ENCODE measurements around the gene BAHCC1.

The BAHCC1 gene

DNA sequence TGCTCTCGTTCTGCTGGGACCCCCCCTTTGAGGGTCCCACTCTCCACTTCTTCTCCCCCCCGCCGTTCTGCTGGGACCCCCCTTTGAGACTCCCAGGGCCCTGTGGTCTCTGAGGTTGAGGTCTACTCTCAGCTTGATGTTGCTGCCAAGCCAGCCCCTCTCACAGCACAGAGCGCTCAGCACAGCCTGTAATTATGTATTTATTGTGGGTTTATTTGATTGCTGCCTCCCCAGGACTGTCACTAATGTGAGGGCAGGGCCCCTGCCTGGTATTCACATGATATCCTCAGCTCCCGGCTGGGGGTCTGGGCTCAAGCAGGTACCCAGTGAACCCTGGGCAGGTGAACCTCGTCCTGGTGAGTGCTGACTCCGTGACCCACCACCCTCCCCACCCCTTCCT, 81.9 kb downstream of the BAHCC1 start:
- DNase-seq (ENCODE audit: low spot score) = no peak
- no peak for FAIRE-seq

GRCh38 chr17:81478119-81478518, 82.9 kb downstream of the BAHCC1 start:
- FAIRE-seq = no peak

DNA sequence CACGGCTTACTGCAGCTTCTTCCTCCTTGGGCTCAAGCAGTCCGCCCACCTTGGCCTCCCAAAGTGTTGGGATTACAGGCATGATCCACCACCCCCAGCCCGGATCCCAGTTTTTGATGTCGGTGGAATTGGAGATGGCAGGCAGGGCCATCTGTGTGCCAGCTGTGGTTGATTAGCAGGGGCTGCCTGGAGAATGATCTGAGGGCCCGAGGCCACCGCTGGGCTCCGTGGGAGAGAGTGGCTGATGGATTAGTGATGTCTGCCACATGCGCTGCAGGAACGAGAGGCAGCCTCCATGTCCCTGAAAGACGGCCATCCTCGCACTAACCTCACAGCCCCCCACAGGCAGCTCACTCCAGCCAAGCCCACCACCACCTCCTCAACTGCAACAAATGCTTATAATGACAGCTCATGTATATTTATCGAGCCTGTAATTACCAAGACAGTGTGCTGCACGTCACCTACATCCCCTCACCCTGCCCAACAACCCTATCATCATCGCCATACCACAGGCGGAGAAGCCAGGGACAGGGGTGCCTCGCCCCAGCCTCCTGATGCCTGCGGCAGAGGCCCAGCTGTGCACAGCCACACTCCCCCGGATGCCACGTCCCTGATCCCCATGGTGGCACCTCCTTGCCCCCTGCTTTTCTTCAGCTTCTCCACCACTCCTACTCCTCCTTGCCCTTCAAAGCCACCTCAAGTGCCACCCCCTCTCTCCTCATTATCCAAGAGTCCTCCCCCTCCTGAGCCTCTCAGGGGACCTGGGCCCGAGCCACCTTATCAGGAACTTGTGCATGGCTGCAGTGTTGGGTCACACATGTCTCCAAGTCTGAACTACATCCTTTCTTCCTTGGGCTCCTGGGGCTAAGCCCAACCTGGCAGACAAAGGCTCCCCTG, 84.2 kb downstream of the BAHCC1 start:
- DNase-seq (ENCODE audit: low spot score) = no peak
- FAIRE-seq = no peak

More at GRCh38 chr17:81478119-81478518, 82.9 kb downstream of the BAHCC1 start:
- no peak for DNase-seq (ENCODE audit: low spot score)

DNA sequence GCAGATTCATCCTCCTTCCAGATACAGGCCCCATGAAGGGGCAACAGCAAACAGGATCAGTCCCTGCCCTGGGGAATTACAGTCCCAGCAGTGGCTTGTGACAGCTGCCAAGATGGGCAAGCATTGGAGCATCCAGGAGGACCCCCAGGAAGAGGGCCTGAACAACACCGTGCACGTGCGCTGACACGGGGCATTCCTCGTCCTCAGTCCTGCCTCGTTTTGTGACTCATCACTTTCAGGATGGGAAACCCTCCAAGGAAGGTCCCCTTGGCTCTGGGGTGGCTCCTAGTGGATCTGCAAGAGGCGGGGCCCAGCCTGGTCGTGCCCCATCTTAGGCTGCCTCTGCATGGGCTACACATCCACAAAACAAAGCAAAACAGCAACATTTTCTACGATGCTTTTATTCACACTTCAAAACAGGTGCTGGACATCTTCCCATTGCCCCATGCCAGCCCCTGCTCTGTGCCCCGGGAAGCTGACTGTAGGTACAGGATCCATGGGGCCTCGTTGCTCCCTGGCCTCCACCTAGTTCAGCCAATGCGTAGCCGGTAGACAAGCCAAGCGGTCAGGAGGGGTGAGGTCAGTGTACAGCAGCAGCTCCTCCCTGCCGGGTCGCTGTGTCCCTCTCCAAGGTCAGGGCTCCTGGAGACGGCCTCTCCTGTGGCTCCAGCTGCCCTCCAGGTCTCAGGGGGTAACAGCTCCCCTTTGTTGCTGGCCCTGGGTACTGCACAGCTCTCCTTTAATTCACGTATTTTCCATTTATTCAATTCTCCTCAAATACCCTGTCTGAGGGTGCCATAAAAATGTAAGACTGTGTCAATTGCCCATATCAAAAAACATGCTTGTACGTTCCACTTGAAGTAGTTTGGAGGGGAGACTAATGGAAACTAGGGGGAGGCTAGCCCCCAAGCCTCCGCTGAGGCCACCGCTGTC, 85.1 kb downstream of the BAHCC1 start:
- no peak for FAIRE-seq

GRCh38 chr17:81481073-81481799, 86.0 kb downstream of the BAHCC1 start:
- no peak for FAIRE-seq
- DNase-seq (ENCODE audit: low spot score) = no peak

More for the DNA sequence above, 85.1 kb downstream of the BAHCC1 start:
- peak; percentile 31 for DNase-seq (ENCODE audit: low spot score)

GRCh38 chr17:81481815-81482505, 86.7 kb downstream of the BAHCC1 start:
- FAIRE-seq (no peak), DNase-seq (ENCODE audit: low spot score) (no peak)

GRCh38 chr17:81482673-81483072, 87.4 kb downstream of the BAHCC1 start:
- DNase-seq (ENCODE audit: low spot score) = no peak
- no peak for FAIRE-seq

- FAIRE-seq (no peak), DNase-seq (ENCODE audit: low spot score) (no peak)
Measured at GRCh38 chr17:81483085-81483861, 88.0 kb downstream of the BAHCC1 start.

DNA sequence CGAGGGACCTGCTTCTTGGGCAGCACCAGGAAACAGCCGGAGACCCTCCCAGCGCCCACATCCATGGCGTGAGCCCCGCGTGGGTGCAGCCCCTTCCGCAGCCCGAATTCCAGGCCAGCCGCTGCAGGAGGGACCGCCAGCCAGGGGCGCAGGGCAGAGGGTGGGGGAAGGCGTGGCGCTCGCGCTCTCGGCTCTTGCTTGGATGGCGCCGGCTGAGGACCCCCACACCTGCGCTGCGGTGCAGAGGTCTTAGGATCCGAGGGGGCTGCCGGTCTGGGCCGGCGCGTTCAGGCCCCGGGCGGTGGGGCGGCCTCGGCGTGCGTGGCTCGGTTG, 88.6 kb downstream of the BAHCC1 start:
- FAIRE-seq (no peak), DNase-seq (ENCODE audit: low spot score) (no peak)

DNA sequence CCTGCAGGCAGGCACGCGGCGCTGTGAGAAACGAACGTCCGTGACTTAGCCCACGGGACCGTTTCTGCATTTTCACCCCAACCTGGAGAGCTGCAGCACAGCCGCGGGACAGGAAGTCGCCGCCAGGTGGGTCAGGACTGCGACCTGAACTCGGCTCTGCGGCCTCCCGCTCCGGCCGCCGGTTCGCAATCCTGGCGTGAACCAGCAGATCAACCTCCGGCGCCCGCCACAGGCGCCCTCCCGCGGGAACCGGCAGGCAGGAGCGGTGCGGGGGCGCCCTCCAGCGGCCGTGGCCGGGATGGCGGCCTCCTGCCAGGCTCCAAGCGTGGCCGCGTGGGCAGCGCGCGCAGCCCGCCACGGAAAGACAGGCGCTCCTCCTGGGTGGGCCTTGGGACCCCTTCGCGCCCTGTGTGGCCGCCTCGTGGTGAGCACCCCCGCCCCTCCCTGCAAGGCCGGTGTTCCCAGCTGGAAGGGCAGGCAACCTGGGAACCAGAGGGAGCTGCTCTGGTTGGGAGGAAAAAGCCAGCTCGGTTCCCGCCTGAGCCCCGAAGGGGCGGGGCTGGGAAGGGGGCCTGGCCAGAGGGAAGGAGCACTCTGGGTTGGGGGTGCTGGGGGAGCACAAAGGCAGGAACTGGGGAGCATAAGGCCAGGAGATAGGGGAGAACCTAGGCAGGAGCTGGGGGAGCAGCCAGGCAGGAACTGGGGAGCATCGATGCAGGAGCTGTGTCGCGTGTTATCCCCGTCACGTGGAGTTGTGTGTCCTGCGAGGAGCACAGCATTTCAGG, 89.1 kb downstream of the BAHCC1 start:
- FAIRE-seq = no peak
- DNase-seq (ENCODE audit: low spot score) = peak; percentile 65

- FAIRE-seq (no peak), DNase-seq (ENCODE audit: low spot score) (no peak)
Measured at GRCh38 chr17:81486199-81486810, 91.0 kb downstream of the BAHCC1 start.

GRCh38 chr17:81487089-81487486, 91.8 kb downstream of the BAHCC1 start:
- FAIRE-seq = no peak
- DNase-seq (ENCODE audit: low spot score) = no peak

- DNase-seq (ENCODE audit: low spot score) (peak; percentile 33), FAIRE-seq (no peak)
Measured at GRCh38 chr17:81487487-81488275, 92.4 kb downstream of the BAHCC1 start.

DNA sequence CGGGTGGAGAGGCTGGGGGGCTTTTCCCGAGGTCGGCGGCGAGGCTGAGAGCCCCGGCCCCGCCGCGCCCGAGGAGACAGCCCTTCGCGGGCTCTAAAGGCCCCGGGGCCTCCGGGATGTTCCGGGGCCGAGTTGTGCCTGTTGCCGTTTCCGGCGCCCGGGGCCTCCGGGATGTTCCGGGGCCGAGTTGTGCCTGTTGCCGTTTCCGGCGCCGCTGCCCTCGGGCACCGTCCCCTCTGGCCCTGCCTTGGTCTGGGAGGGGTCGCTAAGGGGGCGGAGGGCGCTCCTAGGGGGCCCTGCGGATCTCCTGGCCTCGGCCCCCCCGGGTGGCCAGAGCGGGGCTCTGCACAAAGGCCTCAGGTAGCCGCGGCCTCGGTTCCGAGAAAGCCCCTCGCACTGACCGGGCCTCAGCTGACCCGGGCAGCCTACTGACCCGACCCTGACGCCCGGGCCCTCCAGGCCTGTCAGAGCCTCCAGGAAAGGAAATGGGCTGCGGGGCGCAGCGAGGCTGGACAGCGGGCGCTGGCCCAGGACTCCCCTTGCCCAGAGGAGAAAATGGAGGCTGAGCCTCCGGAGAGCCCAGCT, 93.1 kb downstream of the BAHCC1 start:
- FAIRE-seq (no peak), DNase-seq (ENCODE audit: low spot score) (no peak)

DNA sequence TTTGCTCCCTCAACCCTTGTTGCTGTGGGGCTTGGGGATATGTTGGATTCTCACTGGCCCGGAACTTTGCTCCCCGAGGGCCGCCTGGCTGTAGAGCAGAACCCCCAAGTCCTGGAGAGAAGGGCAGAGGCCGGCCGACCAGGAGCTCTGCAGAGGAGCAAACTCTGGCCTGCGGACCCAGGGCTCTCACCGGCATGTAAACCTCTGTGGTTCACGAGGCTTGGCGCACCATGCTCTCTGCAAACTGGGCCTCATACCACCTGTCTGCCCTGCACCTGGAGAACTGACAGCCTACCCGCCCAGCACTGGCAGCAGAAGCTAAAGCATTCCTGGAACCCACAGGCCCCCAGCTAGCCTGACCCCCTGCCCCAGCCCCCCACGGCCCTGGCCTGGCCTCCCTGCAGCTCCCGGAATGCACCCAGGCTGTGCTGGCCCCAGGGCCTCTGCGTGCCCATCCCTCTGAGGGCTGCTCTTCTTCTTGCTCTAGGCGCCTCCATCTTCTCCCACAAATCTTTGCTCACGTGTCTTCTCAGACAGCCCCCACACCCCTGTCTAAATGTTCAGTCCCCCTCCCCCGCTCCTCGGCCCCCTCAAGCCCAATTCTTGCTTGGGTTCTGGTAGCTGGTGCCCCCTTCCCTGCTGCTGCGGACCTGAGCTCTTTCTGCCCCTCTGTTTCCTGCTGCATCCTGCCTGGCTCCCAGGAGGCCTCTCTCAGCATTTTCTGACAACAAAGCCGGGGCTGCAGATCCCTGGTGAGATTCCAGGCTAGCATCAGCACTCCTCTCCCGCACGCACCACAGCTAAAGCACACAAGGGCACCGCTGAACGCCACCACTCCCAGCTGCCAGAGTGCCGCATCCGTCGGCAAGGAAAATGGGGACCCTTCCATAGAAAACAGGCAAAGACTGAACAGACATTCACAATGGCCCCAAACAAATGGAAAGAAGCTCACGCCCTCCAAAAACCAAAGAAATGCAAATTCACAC, 94.0 kb downstream of the BAHCC1 start:
- FAIRE-seq (no peak), DNase-seq (ENCODE audit: low spot score) (no peak)
